GM06990 (cell line): ENCODE measurements around the gene SLC6A7.

Source experiments
- DNase-seq: peaks from one replicate; pipeline ENCODE4 v3.0.0-alpha.2; 2011; ENCODE audit not compliant: insufficient read length; ENCODE audit errors: extremely low read depth
- H3K27me3 ChIP-seq: replicated peaks from 2 replicates; pipeline ENCODE4 v1.6.0; 2011; ENCODE audit warnings: low read length; ENCODE audit not compliant: control insufficient read depth, insufficient read depth
- H3K36me3 ChIP-seq: 2 replicates; pipeline ENCODE4 v1.5.1; 2011; ENCODE audit warnings: low read length; ENCODE audit not compliant: control insufficient read depth, insufficient read depth
- H3K4me3 ChIP-seq: replicated peaks from 2 replicates; pipeline ENCODE4 v1.5.1; 2011; ENCODE audit warnings: low read depth, mild to moderate bottlenecking, control low read depth, low read length
- TF ChIP-seq, protein P1 (sequence below): IDR thresholded peaks from 2 replicates; pipeline ENCODE4 v1.5.1; 2011; ENCODE audit warnings: low read length, control low read depth, mild to moderate bottlenecking, inconsistent platforms; ENCODE audit not compliant: insufficient read depth, poor library complexity, severe bottlenecking

SLC6A7 gene

DNA sequence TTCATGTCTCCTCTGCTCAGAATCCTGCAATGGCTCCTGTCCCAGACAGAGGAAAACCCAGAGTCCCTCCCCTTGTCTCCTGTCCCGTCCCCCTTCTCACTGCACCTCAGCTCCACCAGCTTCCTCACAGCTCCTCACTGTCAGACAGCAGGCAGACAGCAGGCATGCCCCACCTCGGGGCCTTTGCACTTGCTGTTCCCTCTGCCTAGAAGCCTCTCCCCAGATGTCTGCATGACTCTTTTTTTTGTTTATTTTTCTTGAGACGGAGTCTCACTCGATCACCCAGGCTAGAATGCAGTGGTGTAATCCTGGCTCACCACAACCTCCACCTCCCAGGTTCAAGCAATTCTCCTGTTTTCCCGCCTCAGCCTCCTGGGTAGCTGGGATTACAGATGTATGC lies 8.8 kb upstream of the SLC6A7 start:
- Histone ChIP-seq H3K27me3 (no peaks in the 10 kb centered on the region; the same call in none of the 2 replicates), H3K36me3 (no peaks in the 10 kb centered on the region), H3K4me3 (no peak overlapping the region)
- TF ChIP-seq, protein P1, sequence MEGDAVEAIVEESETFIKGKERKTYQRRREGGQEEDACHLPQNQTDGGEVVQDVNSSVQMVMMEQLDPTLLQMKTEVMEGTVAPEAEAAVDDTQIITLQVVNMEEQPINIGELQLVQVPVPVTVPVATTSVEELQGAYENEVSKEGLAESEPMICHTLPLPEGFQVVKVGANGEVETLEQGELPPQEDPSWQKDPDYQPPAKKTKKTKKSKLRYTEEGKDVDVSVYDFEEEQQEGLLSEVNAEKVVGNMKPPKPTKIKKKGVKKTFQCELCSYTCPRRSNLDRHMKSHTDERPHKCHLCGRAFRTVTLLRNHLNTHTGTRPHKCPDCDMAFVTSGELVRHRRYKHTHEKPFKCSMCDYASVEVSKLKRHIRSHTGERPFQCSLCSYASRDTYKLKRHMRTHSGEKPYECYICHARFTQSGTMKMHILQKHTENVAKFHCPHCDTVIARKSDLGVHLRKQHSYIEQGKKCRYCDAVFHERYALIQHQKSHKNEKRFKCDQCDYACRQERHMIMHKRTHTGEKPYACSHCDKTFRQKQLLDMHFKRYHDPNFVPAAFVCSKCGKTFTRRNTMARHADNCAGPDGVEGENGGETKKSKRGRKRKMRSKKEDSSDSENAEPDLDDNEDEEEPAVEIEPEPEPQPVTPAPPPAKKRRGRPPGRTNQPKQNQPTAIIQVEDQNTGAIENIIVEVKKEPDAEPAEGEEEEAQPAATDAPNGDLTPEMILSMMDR = no peak
- no peak for DNase-seq

DNA sequence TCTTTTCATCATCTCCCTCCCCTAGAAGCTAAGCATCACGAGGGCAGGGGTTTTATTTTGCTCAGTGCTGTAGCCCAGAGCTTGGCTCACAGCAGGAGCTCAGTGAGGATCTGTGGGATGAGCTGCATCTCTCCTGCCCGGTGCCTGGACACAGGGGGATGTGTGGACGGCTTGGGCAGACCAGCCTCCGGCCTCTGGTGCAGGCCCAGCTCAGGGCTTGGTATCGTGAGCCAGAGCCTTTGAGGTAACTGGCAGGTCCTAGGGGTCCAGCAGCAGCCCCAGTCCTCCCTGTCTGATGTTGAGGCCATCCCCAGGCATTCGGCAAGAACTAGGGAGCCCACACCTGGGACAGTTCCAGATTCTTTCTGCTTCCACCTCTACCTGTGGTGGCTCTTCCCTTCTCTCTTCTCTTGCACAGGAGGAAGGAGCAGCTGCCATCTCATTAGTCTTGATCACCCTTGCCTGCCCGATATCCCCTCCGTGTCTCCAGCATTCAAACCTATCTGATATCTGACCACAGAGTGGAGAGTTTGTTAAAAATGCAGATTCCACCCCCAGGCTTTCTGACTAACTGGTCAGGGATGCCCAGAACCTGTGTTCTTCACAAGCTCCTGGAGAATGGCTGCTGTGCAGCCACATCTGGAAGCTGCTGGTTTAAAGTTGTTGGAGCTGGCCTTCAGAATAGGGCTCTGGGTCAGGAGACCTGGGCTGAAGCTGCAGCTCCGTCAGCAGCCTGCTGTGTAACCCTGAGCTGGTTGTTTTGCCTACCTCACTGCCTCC lies 7.9 kb upstream of the SLC6A7 start:
- Histone ChIP-seq H3K36me3 (no peaks in the 10 kb centered on the region), H3K27me3 (no peaks in the 10 kb centered on the region; the same call in 1 of the 2 replicates), H3K4me3 (no peak overlapping the region)
- DNase-seq = no peak
- TF ChIP-seq, protein P1 = no peak

DNA sequence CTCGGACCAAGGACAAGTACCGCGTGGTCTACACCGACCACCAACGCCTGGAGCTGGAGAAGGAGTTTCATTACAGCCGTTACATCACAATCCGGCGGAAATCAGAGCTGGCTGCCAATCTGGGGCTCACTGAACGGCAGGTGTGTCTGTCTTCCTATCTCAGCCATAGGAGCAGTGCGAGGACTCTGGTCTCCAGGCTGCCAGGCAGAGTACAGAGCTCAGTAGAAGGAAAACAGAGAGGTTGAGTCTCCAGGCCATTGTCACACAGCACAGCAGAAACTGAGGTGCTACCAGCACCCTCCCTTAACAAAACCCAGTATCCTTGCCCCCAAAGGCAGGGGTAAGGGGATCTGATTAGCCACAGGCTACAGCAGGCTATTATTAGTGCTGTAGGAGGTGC lies 7.1 kb upstream of the SLC6A7 start:
- H3K36me3 ChIP-seq = no peaks in the 10 kb centered on the region
- no peak overlapping the region for H3K4me3 ChIP-seq
- TF ChIP-seq, protein P1 = no peak
- no peak for DNase-seq
- H3K27me3 ChIP-seq = no peaks in the 10 kb centered on the region; the same call in 1 of the 2 replicates

DNA sequence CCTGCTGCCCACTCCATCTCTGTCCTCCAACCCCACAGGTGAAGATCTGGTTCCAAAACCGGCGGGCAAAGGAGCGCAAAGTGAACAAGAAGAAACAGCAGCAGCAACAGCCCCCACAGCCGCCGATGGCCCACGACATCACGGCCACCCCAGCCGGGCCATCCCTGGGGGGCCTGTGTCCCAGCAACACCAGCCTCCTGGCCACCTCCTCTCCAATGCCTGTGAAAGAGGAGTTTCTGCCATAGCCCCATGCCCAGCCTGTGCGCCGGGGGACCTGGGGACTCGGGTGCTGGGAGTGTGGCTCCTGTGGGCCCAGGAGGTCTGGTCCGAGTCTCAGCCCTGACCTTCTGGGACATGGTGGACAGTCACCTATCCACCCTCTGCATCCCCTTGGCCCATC lies 6.4 kb upstream of the SLC6A7 start:
- Histone ChIP-seq H3K27me3 (no peaks in the 10 kb centered on the region; the same call in 1 of the 2 replicates), H3K36me3 (no peaks in the 10 kb centered on the region), H3K4me3 (no peak overlapping the region)
- no peak for DNase-seq
- TF ChIP-seq, protein P1 = no peak

DNA sequence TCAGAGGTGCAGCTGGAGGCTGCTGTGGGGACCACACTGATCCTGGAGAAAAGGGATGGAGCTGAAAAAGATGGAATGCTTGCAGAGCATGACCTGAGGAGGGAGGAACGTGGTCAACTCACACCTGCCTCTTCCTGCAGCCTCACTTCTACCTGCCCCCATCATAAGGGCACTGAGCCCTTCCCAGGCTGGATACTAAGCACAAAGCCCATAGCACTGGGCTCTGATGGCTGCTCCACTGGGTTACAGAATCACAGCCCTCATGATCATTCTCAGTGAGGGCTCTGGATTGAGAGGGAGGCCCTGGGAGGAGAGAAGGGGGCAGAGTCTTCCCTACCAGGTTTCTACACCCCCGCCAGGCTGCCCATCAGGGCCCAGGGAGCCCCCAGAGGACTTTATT lies 5.9 kb upstream of the SLC6A7 start:
- TF ChIP-seq, protein P1 = no peak
- H3K27me3 ChIP-seq = no peaks in the 10 kb centered on the region; the same call in 1 of the 2 replicates
- H3K4me3 ChIP-seq = no peak overlapping the region
- no peak for DNase-seq
- H3K36me3 ChIP-seq = no peaks in the 10 kb centered on the region
